ENCODE measurements around the gene TMEFF2.

The TMEFF2 gene, protein sequence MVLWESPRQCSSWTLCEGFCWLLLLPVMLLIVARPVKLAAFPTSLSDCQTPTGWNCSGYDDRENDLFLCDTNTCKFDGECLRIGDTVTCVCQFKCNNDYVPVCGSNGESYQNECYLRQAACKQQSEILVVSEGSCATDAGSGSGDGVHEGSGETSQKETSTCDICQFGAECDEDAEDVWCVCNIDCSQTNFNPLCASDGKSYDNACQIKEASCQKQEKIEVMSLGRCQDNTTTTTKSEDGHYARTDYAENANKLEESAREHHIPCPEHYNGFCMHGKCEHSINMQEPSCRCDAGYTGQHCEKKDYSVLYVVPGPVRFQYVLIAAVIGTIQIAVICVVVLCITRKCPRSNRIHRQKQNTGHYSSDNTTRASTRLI

DNA sequence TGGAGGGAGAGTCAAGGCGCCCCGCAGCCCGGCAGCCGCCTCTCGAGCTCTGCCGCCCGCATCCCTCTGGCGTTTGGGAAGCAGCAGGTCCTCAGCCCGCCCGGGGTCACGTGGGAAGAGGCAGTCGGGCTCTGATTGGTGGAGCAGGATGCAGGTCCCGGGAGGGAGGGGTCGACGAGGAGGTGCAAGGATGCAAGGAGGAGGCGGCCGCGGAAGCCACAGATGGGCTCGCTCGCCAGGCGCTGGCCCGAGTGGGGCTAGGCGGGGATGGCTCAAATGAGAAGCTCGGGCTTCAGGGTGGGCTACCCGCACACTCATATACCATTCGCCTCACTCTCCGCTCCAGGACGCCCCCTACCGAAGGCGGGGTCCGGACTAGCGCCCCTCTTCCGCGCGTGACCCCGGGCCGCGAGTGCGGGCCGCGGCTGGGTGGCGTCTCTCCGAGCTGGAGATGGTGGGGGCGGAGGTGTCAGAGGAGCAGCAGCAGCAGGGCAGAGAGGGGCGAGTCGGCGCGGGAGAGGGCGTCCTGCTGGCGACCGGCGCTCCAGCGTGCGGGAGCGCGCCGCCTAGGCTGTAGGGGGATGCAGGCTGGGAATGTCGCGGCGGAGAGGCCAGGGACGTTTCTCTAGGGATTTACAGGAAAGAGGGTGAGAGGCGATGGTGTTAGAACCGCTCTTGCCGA lies at the start of gene TMEFF2:
Gene TMEFF2, minus strand, starts transcription at position 68 of the 682 bp plus-strand sequence. CDS start 409 bp downstream, outside the sequence.
- Mint-ChIP-seq H3K4me1 (peaks cover 25% of the 10 kb centered on the region), H3K27ac (no peak within 1 kb of the TSS), H3K4me3 (peak within 1 kb of the TSS; percentile 74), H3K27me3 (peaks cover 22% of the 10 kb centered on the region), H3K9me3 (no peaks in the 10 kb centered on the region), H3K36me3 (no peaks in the 10 kb centered on the region)
- DNase-seq (ENCODE audit: low spot score in 2 of 2) (peak in 1 of 2 donors; percentile 22), ATAC-seq (ENCODE audit: low read depth) (peak; percentile 44)

- DNase-seq (ENCODE audit: low spot score in 2 of 2): no peak
- no peak overlapping the region for H3K4me3 Mint-ChIP-seq
- no peaks in the 10 kb centered on the region for H3K9me3 Mint-ChIP-seq
- no peaks in the 10 kb centered on the region for H3K36me3 Mint-ChIP-seq
- H3K27me3 Mint-ChIP-seq: no peaks in the 10 kb centered on the region
- H3K27ac Mint-ChIP-seq: no peak overlapping the region
- no peak for ATAC-seq (ENCODE audit: low read depth)
- no peaks in the 10 kb centered on the region for H3K4me1 Mint-ChIP-seq
Measured at GRCh38 chr2:192243488-192243887, 48.8 kb upstream of the TMEFF2 start.

- no peaks in the 10 kb centered on the region for H3K4me1 Mint-ChIP-seq
- H3K36me3 Mint-ChIP-seq: no peaks in the 10 kb centered on the region
- no peaks in the 10 kb centered on the region for H3K27me3 Mint-ChIP-seq
- no peak for ATAC-seq (ENCODE audit: low read depth)
- H3K27ac Mint-ChIP-seq: no peak overlapping the region
- no peak for DNase-seq (ENCODE audit: low spot score in 2 of 2)
- no peaks in the 10 kb centered on the region for H3K9me3 Mint-ChIP-seq
- no peak overlapping the region for H3K4me3 Mint-ChIP-seq
Measured at GRCh38 chr2:192236136-192236535, 41.4 kb upstream of the TMEFF2 start.

DNA sequence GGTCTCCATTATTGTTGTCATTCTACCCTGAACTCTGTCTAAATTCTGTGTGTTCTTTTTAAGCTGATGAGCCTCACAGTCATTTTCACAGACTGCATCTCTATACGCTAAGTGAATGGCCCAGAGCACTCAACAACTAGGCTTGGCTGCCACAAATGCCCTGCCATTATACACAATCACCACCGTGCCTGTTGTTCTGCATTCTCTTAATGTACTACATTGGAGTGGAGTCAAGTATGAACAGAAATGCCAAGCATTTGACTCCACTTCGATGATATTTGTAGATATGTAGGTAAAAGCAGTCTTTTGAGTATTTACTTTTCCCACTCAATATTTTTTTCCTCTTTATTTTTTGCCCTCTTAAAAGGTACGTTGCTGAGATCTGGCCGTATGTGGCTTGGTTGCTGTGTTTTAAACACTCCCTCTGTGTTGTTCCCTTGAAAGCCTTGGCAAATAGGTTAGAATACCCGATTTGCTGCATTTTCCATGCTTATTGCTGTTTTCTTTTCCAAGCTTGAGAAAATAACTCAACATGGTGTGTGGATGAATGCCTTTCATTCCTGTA lies 36.2 kb upstream of the TMEFF2 start:
- H3K4me3 Mint-ChIP-seq: no peak overlapping the region
- no peak overlapping the region for H3K27ac Mint-ChIP-seq
- H3K27me3 Mint-ChIP-seq: no peaks in the 10 kb centered on the region
- no peaks in the 10 kb centered on the region for H3K9me3 Mint-ChIP-seq
- no peaks in the 10 kb centered on the region for H3K36me3 Mint-ChIP-seq
- DNase-seq (ENCODE audit: low spot score in 2 of 2) (no peak), ATAC-seq (ENCODE audit: low read depth) (no peak)
- H3K4me1 Mint-ChIP-seq: no peaks in the 10 kb centered on the region

GRCh38 chr2:192228685-192229084 lies 34.0 kb upstream of the TMEFF2 start:
- no peaks in the 10 kb centered on the region for H3K36me3 Mint-ChIP-seq
- H3K27ac Mint-ChIP-seq: no peak overlapping the region
- H3K4me3 Mint-ChIP-seq: no peak overlapping the region
- H3K27me3 Mint-ChIP-seq: no peaks in the 10 kb centered on the region
- no peaks in the 10 kb centered on the region for H3K4me1 Mint-ChIP-seq
- no peaks in the 10 kb centered on the region for H3K9me3 Mint-ChIP-seq
- ATAC-seq (ENCODE audit: low read depth) (no peak), DNase-seq (ENCODE audit: low spot score in 2 of 2) (no peak)

- Mint-ChIP-seq H3K27ac (no peak overlapping the region), H3K36me3 (no peaks in the 10 kb centered on the region), H3K4me3 (no peak overlapping the region), H3K9me3 (no peaks in the 10 kb centered on the region), H3K27me3 (no peaks in the 10 kb centered on the region), H3K4me1 (no peaks in the 10 kb centered on the region)
- no peak for ATAC-seq (ENCODE audit: low read depth)
- DNase-seq (ENCODE audit: low spot score in 2 of 2): no peak
Measured at GRCh38 chr2:192218970-192219369, 24.2 kb upstream of the TMEFF2 start.

- DNase-seq (ENCODE audit: low spot score in 2 of 2) (no peak), ATAC-seq (ENCODE audit: low read depth) (no peak)
- no peaks in the 10 kb centered on the region for H3K27me3 Mint-ChIP-seq
- H3K4me1 Mint-ChIP-seq: no peaks in the 10 kb centered on the region
- no peak overlapping the region for H3K27ac Mint-ChIP-seq
- no peaks in the 10 kb centered on the region for H3K36me3 Mint-ChIP-seq
- no peak overlapping the region for H3K4me3 Mint-ChIP-seq
- no peaks in the 10 kb centered on the region for H3K9me3 Mint-ChIP-seq
Measured at GRCh38 chr2:192218377-192218776, 23.6 kb upstream of the TMEFF2 start.

DNA sequence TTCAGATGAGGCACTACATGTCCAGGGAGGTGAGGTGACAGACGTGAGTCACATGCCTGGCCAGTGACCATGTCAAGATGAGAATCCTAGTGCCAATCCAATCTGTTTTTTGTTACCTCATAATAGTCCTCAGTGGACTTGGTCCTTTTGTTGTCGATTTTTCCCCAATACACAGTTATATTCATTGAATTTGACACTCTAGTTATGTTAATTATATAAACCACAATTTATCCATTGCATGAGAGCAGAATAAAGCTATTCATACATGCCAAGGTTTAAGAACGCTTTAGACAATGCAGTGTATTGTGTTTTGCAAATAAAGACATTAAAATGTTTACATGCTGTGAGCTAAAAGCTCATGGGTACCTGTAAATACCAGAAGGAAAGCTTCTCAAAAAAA lies 21.6 kb upstream of the TMEFF2 start:
- H3K4me1 Mint-ChIP-seq: no peaks in the 10 kb centered on the region
- no peaks in the 10 kb centered on the region for H3K9me3 Mint-ChIP-seq
- H3K27me3 Mint-ChIP-seq: no peaks in the 10 kb centered on the region
- ATAC-seq (ENCODE audit: low read depth) (no peak), DNase-seq (ENCODE audit: low spot score in 2 of 2) (no peak)
- no peaks in the 10 kb centered on the region for H3K36me3 Mint-ChIP-seq
- H3K4me3 Mint-ChIP-seq: no peak overlapping the region
- no peak overlapping the region for H3K27ac Mint-ChIP-seq

DNA sequence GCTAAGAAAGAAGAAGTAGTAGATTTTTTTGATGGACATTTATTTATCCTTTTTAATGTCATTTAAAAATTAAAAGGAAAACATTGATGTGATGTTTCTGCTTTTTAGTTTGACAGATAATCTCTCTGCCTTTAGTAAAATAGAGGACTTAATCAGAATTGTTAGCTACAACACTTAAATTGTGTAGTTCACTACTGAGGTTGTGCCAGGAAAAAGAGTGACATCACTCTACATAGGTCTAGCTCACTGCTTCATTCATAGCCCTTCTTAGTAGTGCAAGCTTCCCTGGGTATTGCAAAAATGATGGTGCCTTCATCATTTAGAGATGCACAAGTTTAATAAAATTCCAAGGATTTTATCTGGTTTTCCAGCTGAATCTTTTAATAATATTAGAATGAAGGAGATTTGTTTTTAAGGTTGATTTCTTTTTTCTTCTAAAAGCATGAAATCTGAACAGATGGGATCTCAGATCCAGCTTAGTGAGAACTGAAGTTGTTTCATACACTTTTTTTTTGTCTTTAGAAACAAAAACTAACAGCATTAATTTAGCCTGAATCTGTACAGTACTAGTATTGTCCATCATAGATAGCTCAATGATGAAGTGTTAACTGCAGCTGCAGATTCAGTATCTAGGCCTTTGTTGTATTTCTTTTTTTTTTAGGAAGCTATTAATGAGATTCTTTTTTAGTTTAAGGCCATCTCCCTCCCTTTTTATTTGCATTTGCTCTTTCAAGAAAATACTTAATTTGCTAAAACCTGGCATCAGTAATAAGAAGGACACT lies 20.6 kb upstream of the TMEFF2 start:
- Mint-ChIP-seq H3K27me3 (no peaks in the 10 kb centered on the region), H3K4me3 (no peak overlapping the region), H3K27ac (no peak overlapping the region), H3K9me3 (no peaks in the 10 kb centered on the region), H3K36me3 (no peaks in the 10 kb centered on the region), H3K4me1 (no peaks in the 10 kb centered on the region)
- ATAC-seq (ENCODE audit: low read depth) (no peak), DNase-seq (ENCODE audit: low spot score in 2 of 2) (no peak)

DNA sequence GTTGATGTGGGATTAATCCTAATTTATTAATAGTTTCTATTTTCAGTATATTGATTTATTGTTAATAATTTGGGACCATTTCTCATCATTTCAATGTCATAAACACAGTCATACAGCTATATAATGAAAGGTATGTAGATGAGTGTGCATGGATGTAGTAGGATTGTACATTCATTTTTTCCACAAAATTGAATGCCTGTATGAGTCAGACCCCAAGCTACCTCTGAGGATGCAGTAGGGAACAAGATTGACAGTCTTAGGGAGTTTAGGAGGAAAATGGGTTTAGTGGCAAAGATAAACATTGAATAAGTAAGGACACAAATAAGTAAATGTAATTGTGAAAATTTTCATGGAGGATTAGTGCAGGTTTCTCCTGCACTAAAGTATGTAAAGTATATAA lies 14.1 kb upstream of the TMEFF2 start:
- no peaks in the 10 kb centered on the region for H3K4me1 Mint-ChIP-seq
- H3K27me3 Mint-ChIP-seq: peaks cover 6% of the 10 kb centered on the region
- no peak overlapping the region for H3K4me3 Mint-ChIP-seq
- no peaks in the 10 kb centered on the region for H3K9me3 Mint-ChIP-seq
- no peaks in the 10 kb centered on the region for H3K36me3 Mint-ChIP-seq
- H3K27ac Mint-ChIP-seq: no peak overlapping the region
- no peak for ATAC-seq (ENCODE audit: low read depth)
- DNase-seq (ENCODE audit: low spot score in 2 of 2): no peak

DNA sequence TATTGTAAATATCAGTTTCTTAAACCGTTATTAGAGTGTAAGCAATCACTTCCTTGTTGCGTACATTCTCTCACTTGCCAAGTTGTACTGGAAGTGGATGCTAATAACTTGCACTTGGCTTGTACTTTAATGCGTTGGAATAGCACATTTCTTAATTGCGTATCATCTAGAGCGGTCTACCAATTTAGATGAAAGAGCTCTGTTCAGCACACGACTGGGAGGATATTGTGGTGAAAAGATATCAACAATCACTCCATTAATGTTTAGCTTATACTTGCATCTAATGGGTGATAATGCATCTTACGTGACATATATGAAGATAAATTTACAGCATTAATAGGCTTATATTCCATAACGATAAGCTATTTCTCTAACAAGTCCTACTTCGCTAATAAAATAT lies 11.7 kb upstream of the TMEFF2 start:
- Mint-ChIP-seq H3K27ac (no peak overlapping the region), H3K36me3 (no peaks in the 10 kb centered on the region), H3K4me1 (no peaks in the 10 kb centered on the region), H3K27me3 (peaks cover 11% of the 10 kb centered on the region), H3K9me3 (no peaks in the 10 kb centered on the region), H3K4me3 (no peak overlapping the region)
- DNase-seq (ENCODE audit: low spot score in 2 of 2) (no peak), ATAC-seq (ENCODE audit: low read depth) (no peak)

DNA sequence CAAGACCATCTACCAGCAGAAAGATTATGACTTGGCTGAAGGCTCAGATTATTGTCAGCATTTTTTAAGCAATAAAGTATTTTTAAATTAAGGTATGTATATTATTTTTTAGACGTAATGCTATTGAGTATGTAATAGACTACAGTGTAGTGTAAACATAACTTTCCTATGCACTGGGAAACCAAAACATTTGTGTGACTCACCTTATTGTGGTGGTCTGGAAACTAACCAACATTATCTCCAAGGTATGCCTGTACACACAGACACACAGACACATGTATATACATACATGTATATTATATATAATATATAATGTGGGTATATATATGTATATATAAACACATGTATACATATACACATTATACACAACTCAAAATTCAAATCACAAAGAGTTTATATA lies 9.1 kb upstream of the TMEFF2 start:
- H3K9me3 Mint-ChIP-seq: no peaks in the 10 kb centered on the region
- no peak overlapping the region for H3K4me3 Mint-ChIP-seq
- ATAC-seq (ENCODE audit: low read depth): no peak
- no peak for DNase-seq (ENCODE audit: low spot score in 2 of 2)
- no peak overlapping the region for H3K27ac Mint-ChIP-seq
- peaks cover 8% of the 10 kb centered on the region for H3K27me3 Mint-ChIP-seq
- H3K36me3 Mint-ChIP-seq: no peaks in the 10 kb centered on the region
- H3K4me1 Mint-ChIP-seq: no peaks in the 10 kb centered on the region

DNA sequence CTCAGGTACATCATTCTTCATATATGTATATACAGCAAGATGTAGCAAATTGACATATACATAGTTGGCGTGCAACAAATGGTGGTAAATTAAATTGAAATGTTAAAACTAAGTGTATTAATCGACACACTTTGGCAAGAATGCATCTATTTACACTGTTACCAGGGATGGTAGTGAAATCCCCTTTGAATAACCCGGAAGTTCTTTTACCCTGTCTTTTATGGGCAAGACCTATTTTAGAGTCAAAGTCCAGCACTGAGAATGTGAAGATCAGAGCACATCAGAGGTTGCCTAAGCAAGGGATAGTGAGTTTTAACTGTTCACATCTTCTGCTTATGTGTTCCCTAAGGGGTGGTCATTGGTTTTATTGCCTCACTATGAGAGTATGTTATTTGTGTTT lies 7.6 kb upstream of the TMEFF2 start:
- Mint-ChIP-seq H3K27ac (no peak overlapping the region), H3K4me3 (no peak overlapping the region), H3K36me3 (no peaks in the 10 kb centered on the region), H3K27me3 (peaks cover 7% of the 10 kb centered on the region), H3K4me1 (no peaks in the 10 kb centered on the region), H3K9me3 (no peaks in the 10 kb centered on the region)
- no peak for DNase-seq (ENCODE audit: low spot score in 2 of 2)
- ATAC-seq (ENCODE audit: low read depth): no peak

DNA sequence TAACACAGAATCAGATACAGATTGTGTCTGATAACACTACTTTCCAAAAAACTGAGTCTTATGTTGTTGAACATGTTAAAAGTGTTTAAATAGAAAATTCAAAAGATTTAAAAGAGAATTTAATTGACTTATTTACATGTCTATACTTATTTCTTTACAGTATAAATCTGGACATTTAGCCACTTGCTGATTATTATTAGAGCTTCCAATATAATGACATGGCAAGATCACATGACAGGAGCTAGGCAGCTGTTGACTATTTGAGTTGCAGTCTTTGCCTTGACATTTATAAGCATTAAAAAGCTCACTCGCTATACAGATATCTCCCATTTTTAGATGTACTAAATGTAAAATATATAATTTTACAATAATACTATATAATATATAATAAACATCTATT lies 6.4 kb upstream of the TMEFF2 start:
- H3K27ac Mint-ChIP-seq: no peak overlapping the region
- peaks cover 13% of the 10 kb centered on the region for H3K27me3 Mint-ChIP-seq
- ATAC-seq (ENCODE audit: low read depth): no peak
- DNase-seq (ENCODE audit: low spot score in 2 of 2): no peak
- no peaks in the 10 kb centered on the region for H3K9me3 Mint-ChIP-seq
- peaks cover 8% of the 10 kb centered on the region for H3K4me1 Mint-ChIP-seq
- H3K36me3 Mint-ChIP-seq: no peaks in the 10 kb centered on the region
- H3K4me3 Mint-ChIP-seq: no peak overlapping the region

Measured in memory B cell (primary cell).